ENCODE results near the gene TCTN3.
"Not testable (repeated sequence)": the region's sequence is repeated elsewhere in the genome, so short reads cannot be mapped to it uniquely, and the experiment has no call there.

The TCTN3 gene

DNA sequence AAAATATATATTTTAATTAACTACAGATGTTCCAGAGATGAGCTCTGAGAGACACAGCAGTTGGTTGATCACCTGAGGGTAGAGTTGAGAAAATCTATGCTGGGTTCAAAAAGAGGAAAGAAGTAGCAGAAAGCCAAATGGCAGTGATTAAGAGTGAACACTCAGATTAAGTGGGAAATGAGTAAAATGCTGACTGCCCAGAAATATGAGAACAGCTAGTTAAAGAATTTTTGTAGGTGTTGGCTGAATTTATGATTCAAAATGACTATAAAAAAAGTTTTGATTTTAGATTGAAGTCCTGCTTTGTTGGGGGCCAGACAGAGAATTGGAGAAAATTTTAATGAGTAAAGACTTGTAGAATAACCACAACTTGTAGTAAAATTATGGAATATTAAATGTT is 9.8 kb downstream of the TCTN3 start:
- H3K4me1 ChIP-seq (ENCODE audit: insufficient read depth, low read length), result no peaks in the 10 kb centered on the region
- no peaks in the 10 kb centered on the region for H3K27me3 ChIP-seq (ENCODE audit: insufficient read depth, low read length, poor library complexity)
- H4K20me1 ChIP-seq (ENCODE audit: insufficient read depth, low read length), result no peaks in the 10 kb centered on the region
- ATAC-seq (ENCODE audit: insufficient read depth, low read depth), result no peak
- no peak overlapping the region for H2AFZ ChIP-seq (ENCODE audit: low read depth, low read length)
- TF ChIP-seq EZH2 (IDR thresholded peaks at IDR 0.05; ENCODE audit: borderline replicate concordance, low read depth, low read length, severe bottlenecking), result no peak
- TF ChIP-seq, protein P1, sequence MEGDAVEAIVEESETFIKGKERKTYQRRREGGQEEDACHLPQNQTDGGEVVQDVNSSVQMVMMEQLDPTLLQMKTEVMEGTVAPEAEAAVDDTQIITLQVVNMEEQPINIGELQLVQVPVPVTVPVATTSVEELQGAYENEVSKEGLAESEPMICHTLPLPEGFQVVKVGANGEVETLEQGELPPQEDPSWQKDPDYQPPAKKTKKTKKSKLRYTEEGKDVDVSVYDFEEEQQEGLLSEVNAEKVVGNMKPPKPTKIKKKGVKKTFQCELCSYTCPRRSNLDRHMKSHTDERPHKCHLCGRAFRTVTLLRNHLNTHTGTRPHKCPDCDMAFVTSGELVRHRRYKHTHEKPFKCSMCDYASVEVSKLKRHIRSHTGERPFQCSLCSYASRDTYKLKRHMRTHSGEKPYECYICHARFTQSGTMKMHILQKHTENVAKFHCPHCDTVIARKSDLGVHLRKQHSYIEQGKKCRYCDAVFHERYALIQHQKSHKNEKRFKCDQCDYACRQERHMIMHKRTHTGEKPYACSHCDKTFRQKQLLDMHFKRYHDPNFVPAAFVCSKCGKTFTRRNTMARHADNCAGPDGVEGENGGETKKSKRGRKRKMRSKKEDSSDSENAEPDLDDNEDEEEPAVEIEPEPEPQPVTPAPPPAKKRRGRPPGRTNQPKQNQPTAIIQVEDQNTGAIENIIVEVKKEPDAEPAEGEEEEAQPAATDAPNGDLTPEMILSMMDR (IDR thresholded peaks at IDR 0.05; ENCODE audit: borderline replicate concordance, extremely low read depth, low read length, poor library complexity, severe bottlenecking), result no peak
- no peaks in the 10 kb centered on the region for H3K9me3 ChIP-seq (ENCODE audit: insufficient read depth, low read length, severe bottlenecking)
- no peaks in the 10 kb centered on the region for H3K79me2 ChIP-seq (ENCODE audit: insufficient read depth, low read length)
- H3K36me3 ChIP-seq (ENCODE audit: insufficient read depth, low read length), result peaks cover 72% of the 10 kb centered on the region
- H3K4me3 ChIP-seq (ENCODE audit: low read depth in 1 of 2, low read length in 2 of 2), result no peak overlapping the region
- H3K4me2 ChIP-seq (ENCODE audit: insufficient read depth, low read length), result no peak overlapping the region
- DNase-seq, result no peak
- no peak overlapping the region for H3K9ac ChIP-seq (ENCODE audit: low read depth, low read length)
- no peak overlapping the region for H3K27ac ChIP-seq (ENCODE audit: low read length)

- Histone ChIP-seq H3K9ac (ENCODE audit: low read depth, low read length) (no peak overlapping the region), H3K27me3 (ENCODE audit: insufficient read depth, low read length, poor library complexity) (no peaks in the 10 kb centered on the region), H3K4me2 (ENCODE audit: insufficient read depth, low read length) (no peak overlapping the region), H3K27ac (ENCODE audit: low read length) (no peak overlapping the region), H2AFZ (ENCODE audit: low read depth, low read length) (no peak overlapping the region), H3K36me3 (ENCODE audit: insufficient read depth, low read length) (peaks cover 41% of the 10 kb centered on the region), H4K20me1 (ENCODE audit: insufficient read depth, low read length) (no peaks in the 10 kb centered on the region), H3K4me3 (ENCODE audit: low read depth in 1 of 2, low read length in 2 of 2) (no peak overlapping the region), H3K4me1 (ENCODE audit: insufficient read depth, low read length) (no peaks in the 10 kb centered on the region), H3K9me3 (ENCODE audit: insufficient read depth, low read length, severe bottlenecking) (no peaks in the 10 kb centered on the region), H3K79me2 (ENCODE audit: insufficient read depth, low read length) (no peaks in the 10 kb centered on the region)
- no peak for ATAC-seq (ENCODE audit: insufficient read depth, low read depth)
- DNase-seq, result no peak
- TF ChIP-seq, protein P1 (IDR thresholded peaks at IDR 0.05; ENCODE audit: borderline replicate concordance, extremely low read depth, low read length, poor library complexity, severe bottlenecking), result no peak
- no peak for TF ChIP-seq EZH2 (IDR thresholded peaks at IDR 0.05; ENCODE audit: borderline replicate concordance, low read depth, low read length, severe bottlenecking)
Measured at GRCh38 chr10:95675403-95676116, 18.2 kb downstream of the TCTN3 start.

DNA sequence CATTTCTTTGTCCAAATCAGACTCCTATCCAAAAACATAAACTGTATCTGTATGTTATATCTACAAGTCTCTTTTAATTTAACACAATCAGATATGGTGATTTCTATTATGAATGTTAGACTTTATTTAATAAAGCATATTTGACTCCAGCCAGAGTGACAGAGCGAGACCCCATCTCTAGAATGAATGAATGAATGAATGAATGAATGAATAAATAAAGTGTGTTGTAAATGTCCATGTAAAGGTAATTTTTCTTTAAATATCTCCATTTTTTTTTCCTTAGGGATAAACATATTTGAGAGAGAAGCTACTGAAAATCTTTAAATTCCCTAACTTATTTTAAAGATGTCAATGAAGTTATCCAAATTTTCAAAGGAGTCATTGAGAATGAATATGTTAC is 19.1 kb downstream of the TCTN3 start:
- DNase-seq, result no peak
- TF ChIP-seq, protein P1 (IDR thresholded peaks at IDR 0.05; ENCODE audit: borderline replicate concordance, extremely low read depth, low read length, poor library complexity, severe bottlenecking), result no peak
- no peak for TF ChIP-seq EZH2 (IDR thresholded peaks at IDR 0.05; ENCODE audit: borderline replicate concordance, low read depth, low read length, severe bottlenecking)
- no peaks in the 10 kb centered on the region for H4K20me1 ChIP-seq (ENCODE audit: insufficient read depth, low read length)
- no peak overlapping the region for H3K27ac ChIP-seq (ENCODE audit: low read length)
- no peak overlapping the region for H2AFZ ChIP-seq (ENCODE audit: low read depth, low read length)
- no peak overlapping the region for H3K9ac ChIP-seq (ENCODE audit: low read depth, low read length)
- H3K4me3 ChIP-seq (ENCODE audit: low read depth in 1 of 2, low read length in 2 of 2), result no peak overlapping the region
- no peaks in the 10 kb centered on the region for H3K27me3 ChIP-seq (ENCODE audit: insufficient read depth, low read length, poor library complexity)
- H3K4me1 ChIP-seq (ENCODE audit: insufficient read depth, low read length), result no peaks in the 10 kb centered on the region
- no peak overlapping the region for H3K4me2 ChIP-seq (ENCODE audit: insufficient read depth, low read length)
- H3K9me3 ChIP-seq (ENCODE audit: insufficient read depth, low read length, severe bottlenecking), result no peaks in the 10 kb centered on the region
- peaks cover 33% of the 10 kb centered on the region; the same call in 1 of the 2 replicates for H3K36me3 ChIP-seq (ENCODE audit: insufficient read depth, low read length)
- ATAC-seq (ENCODE audit: insufficient read depth, low read depth), result no peak
- no peaks in the 10 kb centered on the region for H3K79me2 ChIP-seq (ENCODE audit: insufficient read depth, low read length)

DNA sequence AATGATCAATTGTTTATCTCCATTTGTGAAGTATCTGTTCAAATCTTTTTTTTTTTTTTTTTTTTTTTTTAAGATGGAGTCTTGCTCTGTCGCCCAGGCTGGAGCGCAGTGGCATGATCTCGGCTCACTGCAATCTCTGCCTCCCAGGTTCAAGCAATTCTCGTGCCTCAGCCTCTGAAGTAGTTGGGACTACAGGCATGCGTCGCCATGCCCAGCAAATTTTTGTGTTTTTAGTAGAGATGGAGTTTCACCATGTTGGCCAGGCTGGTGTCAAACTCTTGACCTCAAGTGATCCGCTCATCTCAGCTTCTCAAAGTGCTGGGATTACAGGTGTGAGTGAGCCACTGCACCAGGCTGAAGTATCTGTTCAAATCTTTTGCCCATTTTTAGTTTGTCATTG is 21.1 kb downstream of the TCTN3 start:
- not testable (repeated sequence) for ATAC-seq (ENCODE audit: insufficient read depth, low read depth); H2AFZ ChIP-seq (ENCODE audit: low read depth, low read length); H3K9me3 ChIP-seq (ENCODE audit: insufficient read depth, low read length, severe bottlenecking); H3K4me3 ChIP-seq (ENCODE audit: low read depth in 1 of 2, low read length in 2 of 2); H3K79me2 ChIP-seq (ENCODE audit: insufficient read depth, low read length); H3K4me2 ChIP-seq (ENCODE audit: insufficient read depth, low read length); H4K20me1 ChIP-seq (ENCODE audit: insufficient read depth, low read length); DNase-seq; H3K4me1 ChIP-seq (ENCODE audit: insufficient read depth, low read length); H3K27ac ChIP-seq (ENCODE audit: low read length); H3K9ac ChIP-seq (ENCODE audit: low read depth, low read length); H3K27me3 ChIP-seq (ENCODE audit: insufficient read depth, low read length, poor library complexity)
- peaks cover 34% of the 10 kb centered on the region; the same call in 1 of the 2 replicates for H3K36me3 ChIP-seq (ENCODE audit: insufficient read depth, low read length)
